ENCODE results near the gene CENPA. TPM values are rescaled to one million over a fixed set of nuclear protein-coding genes. Genes with fewer than 3 reads are reported as not detected.
"Not testable (repeated sequence)": the region's sequence is repeated elsewhere in the genome, so short reads cannot be mapped to it uniquely, and the experiment has no call there.

The CENPA gene
- total RNA-seq = 10.2 TPM

DNA sequence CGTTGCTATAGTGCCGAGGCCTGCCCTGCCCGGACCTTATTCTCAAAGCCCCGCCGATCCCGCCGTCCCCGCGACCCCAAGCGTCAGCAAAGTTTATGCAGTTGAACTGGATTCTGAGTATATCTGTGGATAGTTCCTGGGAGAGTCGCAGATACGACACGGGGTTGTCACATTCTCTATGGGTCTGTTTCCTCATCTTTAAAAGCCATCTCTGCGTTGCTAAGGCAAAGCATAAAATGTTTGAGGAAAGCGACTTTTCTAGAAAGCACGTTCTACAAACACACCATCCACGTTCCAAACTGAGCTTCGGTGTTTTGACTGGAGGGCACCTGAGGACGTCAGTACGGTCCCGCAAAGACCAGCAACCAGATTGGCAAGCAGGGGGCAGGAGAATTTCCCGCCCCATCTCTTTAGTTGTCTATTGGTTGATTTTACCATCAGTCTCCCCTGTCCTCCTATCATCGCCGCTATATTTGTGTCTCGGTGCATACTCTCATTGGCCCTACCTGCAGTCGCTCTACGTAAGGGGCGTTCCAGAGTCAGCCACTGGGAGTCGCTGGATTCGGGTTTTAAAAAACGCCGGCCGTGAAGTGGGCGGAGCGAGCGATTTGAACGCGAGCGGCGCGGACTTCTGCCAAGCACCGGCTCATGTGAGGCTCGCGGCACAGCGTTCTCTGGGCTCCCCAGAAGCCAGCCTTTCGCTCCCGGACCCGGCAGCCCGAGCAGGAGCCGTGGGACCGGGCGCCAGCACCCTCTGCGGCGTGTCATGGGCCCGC, at the start of gene CENPA:
CENPA (plus strand) TSS at position 626 of the 776 bp plus-strand sequence; CDS start at position 767, 141 bp downstream.
- peak; percentile 98 for ATAC-seq

DNA sequence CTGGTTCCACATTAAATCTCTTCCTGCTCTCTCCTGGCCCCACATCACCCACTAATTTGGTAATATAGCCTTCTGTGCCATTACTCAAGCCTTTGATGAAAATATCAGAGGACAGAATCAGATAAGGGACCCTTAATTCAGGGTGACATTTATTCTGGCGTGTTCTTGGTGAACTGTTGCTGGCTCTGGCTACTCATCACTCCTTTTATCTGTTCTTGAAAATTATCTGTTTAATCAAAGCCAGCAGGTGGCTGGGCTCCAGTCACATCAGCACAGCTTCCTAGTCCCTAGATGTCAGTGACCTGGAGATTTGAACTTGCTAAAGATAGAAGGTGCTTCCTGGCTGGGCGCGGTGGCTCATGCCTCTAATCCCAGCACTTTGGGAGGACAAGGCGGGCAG, 48.6 kb upstream of the CENPA start:
- ATAC-seq = no peak

DNA sequence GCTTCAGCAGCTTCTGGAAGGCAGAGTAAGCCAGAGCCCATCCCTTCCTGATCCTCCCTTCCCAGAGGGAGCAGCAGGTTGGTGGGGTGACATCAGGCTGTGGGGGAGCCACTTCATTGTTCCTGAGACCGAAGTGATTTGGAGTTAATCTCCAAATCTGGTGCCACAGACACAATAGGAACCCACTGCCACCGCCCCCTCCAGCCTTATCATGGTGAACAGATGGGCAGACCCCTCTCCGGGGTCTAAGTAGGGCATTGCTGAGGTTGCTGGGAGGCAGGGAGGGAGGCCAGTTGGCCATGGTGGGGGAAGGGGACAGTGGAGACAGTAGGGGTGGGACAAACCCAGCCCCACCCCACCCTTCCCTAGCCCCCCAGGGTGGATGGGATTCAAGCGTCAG, 47.4 kb upstream of the CENPA start:
- ATAC-seq = no peak

DNA sequence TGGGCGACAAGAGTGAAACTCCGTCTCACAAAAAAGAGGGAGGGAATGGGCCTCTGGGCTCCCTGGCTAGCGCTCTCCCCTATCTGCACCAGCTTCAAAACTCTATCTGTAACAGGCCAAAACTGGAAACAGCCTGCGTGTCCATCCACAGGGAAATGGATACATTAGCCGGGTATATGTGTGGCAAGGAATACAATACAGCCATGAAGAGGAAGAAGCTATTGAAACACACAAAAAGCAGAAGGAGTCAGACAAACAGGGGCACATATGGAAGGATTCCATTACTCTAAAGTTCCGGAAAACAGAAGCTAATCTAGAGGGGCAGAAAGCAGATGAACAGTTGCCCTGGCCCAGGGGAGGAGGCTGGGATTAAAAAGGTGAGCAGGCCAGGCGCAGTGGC, 46.3 kb upstream of the CENPA start:
- ATAC-seq = no peak

DNA sequence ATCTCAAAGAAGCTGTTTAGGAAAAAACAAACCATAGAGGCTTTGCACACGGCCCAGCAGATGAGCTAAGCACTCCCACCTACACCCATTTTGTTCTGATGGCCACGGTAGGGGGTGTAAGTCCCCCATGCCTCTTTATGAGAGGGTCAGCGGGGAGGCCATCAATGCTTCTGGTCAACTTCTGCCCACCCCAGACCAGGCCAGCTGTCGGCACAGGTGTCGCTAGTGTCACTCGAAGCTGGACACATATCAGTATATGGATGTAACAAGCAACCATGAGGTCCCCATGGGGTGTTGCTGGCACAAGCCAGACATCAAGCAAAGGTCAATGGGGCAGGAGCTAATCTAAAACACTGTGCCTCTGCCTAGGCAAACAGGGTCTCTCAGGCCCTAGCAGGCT, 45.5 kb upstream of the CENPA start:
- ATAC-seq = no peak

DNA sequence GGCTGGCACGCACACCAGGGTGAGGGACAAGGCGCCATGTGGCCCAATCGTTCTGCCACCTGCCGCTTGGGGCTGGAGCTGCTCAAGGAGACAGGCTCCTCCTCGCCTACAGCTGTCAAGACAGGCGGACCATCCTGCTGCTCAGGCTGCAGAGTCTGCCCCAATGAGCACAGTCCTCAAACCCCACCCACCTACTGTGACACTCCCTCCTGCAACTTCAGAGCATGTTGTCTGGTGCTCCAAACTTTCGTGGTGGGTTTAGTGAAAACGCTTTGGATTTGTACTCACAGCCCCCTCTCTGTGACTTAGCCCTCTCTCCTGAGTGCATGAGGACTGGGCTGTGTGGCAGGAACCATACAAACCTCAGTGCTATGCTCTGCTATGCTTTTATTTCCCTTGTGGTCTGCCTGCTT, 45.0 kb upstream of the CENPA start:
- no peak for ATAC-seq

DNA sequence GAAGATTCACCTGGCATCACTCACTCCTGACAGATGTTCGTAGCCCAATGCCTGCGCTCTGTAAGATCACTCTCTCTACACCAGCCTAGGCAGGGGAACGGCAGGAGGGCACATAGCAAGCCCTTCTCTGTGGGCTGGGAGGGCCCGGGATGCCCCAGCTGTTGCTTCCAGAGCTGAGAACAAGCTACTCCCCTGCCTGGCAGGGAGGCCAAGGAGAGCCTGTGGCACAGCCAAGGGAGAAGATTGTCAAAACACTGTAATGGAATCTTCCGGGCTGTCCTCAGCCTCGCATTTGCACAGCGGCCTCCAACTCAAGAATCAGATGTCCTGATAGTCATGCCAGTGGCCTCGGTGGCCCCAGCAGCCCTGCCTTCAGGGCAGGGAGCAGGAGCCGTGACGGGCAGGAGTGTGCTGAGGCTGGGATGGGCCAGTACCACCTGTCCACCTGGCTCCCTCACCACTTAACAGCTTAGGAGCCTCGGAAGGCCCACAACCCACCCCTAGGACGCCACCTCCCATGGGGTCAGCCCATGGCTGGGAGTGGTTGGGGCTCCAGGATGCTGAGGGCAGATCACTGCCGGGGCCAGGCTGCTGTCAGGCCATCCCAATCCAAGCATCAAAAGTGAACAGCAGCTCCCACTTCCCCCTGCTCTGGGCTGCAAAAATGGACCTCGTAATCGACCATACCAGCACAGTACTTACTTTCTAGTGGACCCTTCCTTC, 43.6 kb upstream of the CENPA start:
- ATAC-seq = no peak

DNA sequence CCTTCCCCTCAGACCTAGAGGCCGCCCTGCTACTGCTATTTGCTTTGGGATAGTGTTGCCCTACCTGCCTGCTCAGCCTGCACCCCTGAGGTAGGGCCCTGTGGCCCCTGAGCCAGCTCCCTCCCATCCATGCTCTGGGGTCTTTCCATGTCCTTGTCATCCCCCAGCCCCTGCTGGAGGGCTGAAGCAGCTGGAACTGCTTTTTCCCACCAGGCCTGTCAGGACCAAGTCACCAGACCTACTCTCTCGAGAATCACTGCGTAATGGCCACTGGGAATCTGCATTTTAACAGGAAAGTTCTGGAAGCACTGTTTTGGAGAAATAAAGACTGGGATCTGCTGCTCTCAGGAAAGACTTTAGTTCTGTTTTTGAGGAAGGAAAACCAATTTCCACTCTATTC, 42.0 kb upstream of the CENPA start:
- no peak for ATAC-seq

DNA sequence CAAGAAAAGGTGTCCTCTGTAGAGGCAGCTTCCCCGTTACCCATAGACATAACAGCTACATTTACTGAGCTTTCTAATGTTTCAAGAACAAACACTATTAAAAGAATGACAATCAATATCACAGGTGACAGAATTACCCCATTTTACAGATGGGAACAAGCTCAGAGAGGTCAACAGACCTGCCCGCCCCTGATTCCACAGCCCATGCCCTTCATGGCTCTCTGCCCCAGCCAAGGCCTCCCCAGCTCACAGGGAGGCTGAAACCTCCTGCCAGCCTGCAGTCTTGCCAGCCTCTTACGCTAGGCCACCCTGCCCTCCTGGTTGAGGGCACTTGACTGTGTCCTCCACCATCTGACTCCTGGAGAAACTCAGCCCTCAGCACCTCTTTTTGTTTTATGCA, 40.9 kb upstream of the CENPA start:
- ATAC-seq = no peak

DNA sequence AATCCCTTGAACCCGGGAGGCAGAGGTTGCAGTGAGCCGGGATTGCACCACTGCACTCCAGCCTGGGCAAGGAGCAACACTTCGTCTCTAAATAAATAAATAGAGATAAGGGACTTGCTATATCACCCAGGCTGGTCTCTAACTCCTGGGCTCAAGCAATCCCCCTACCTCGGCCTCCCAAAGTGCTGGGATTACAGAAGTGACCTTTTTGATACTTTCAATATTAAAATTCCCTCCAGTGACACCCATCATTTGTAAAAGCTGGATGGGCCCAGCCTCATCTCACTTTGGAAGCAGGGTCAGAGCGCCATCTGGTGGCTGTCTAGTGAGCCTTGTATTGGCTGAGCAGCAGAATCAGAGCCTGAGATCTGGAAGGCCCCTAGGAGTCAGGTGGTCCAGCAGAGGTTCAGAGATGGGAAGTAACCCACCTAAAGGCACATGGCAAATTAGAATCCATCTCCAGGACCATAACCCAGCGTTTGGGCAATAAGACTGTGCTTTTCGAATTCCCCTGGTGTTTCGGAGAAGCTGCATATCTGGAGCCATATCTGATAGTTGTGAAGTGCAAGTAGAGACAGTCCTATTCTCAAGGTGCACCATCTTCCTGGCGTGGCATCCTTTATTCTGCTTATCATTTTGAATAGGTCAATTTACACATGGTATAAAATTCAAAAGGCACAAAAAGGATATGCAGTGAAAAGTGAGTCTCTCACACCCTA, 40.1 kb upstream of the CENPA start:
- peak; percentile 74 for ATAC-seq

DNA sequence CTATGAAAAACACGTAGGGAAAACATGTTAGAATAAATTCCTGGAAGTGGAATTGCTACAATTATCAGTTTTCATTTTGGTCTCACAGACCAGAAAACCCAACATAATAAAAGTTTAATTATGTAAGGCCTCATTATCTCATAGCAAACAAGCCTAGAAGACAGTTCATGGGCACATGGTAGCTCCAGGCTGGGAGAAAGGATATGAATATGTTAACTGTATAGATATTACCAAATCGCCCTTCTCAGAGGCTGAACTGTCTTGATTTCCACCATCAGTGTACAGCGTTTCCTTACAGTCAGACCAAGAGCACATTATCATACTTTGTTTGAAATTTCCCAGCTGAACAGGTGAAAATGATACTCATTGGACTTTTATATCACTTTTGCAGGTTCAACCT, 38.9 kb upstream of the CENPA start:
- no peak for ATAC-seq

DNA sequence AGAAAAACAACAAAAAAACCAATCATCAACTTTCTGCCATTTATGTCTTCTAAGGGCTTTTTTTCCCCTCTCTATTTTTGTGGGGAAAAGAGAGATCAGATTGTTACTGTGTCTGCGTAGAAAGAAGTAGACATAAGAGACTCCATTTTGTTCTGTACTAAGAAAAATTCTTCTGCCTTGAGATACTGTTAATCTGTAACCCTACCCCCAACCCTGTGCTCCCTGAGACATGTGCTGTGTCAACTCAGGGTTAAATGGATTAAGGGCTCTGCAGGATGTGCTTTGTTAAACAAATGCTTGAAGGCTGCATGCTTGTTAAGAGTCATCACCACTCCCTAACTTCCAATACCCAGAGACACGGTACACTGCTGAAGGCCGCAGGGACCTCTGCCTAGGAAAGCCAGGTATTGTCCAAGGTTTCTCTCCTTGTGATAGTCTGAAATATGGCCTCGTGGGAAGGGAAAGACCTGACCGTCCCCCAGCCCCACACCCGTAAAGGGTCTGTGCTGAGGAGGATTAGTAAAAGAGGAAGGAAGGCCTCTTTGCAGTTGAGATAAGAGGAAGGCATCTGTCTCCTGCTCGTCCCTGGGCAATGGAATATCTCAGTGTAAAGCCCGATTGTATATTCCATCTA, 36.0 kb upstream of the CENPA start:
- ATAC-seq = not testable (repeated sequence)

DNA sequence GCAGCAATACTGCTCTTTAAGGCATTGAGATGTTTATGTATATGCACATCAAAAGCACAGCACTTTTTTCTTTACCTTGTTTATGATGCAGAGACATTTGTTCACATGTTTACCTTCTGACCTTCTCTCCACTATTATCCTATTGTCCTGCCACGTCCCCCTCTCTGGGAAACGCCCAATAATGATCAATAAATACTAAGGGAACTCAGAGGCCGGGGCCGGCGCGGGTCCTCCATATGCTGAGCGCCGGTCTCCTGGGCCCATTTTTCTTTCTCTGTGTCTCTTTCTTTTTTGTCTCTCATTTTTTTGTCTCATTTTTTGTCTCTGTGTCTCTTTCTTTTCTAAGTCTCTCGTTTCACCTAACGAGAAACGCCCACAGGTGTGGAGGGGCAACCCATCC, 35.4 kb upstream of the CENPA start:
- not testable (repeated sequence) for ATAC-seq

DNA sequence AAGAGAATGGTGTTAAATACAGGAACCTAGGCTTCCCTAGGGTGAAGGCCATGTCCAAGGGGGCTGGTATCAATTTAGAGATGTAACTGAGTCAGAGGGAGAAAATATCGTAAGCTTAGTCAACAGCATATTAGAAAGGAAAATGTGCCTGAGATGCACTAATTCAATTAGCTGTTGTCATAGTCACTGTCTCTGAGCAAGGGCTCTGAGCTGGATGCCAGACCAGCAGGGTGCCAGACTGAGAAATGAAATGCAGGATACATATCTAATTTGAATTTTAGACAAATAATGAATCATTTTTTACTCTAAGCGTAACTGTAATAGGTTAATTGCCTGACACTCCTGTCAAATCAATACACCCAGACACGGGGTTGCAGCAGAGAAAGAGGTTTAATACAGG, 33.2 kb upstream of the CENPA start:
- no peak for ATAC-seq

DNA sequence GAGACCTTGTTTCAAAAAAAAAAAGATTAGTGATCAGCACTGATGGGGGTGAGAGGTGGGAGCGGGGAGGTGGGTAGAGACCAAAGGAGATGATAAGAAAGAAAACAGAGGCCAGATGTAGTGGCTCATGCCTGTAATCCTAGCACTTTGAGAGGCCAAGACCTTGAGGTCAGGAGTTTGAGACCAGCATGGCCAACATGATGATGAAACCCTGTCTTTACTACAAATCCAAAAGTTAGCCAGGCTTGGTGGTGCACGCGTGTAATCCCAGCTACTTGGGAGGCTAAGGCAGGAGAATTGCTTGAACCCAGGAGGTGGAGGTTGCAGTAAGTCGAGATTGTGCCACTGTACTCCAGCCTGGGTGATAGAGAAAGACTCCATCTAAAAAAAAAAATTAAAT, 31.3 kb upstream of the CENPA start:
- ATAC-seq = no peak

DNA sequence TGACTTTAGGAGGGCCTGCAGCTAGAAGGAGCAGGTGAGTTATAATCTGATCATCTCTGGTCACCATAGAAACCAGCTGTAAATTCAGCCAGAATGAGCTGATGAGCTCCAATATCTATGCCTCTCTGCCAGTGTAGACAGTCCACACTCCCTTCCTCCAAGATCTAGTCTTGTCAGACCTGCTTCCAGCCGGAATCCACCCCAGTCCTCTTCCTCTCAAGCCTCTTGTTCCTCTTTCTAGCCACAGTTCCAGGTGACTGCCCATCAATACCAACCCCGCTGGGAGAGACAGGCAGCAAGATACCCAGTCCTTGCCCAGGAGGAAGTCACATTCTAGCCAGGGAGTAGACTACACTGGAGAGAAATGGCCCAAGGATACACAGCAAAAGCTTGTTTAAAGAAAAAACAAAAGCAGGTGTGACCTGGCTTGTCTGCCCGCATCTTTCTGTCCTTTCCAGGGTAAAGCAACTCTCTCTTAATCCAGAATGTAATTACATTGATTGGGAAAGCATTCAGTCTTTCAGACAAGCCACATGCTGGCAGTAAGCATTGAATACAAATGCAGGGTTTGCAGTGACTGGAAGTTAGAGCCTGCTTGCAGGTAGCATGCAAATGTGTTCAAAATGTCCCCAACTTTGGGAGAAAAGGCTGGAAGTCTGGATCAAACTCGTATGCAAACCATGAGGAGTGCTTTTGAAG, 30.7 kb upstream of the CENPA start:
- peak; percentile 63 for ATAC-seq

DNA sequence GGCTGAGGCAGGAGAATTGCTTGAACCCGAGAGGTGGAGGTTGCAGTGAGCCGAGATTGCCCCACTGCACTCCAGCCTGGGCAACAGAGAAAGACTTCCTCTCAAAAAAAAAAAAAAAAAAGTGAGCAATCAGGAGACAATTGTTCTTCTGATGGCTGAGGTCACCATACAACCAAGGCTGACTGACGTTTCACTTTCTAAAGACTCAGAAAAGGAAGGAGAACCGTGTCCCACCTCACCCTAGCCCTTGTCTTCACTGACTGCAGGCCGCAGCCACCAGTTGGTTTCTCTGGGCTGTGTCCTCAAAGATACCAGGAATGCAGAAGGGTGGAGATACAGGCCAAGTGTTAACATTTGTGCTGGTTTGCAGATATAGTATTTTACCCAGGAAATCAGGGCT, 29.5 kb upstream of the CENPA start:
- no peak for ATAC-seq

DNA sequence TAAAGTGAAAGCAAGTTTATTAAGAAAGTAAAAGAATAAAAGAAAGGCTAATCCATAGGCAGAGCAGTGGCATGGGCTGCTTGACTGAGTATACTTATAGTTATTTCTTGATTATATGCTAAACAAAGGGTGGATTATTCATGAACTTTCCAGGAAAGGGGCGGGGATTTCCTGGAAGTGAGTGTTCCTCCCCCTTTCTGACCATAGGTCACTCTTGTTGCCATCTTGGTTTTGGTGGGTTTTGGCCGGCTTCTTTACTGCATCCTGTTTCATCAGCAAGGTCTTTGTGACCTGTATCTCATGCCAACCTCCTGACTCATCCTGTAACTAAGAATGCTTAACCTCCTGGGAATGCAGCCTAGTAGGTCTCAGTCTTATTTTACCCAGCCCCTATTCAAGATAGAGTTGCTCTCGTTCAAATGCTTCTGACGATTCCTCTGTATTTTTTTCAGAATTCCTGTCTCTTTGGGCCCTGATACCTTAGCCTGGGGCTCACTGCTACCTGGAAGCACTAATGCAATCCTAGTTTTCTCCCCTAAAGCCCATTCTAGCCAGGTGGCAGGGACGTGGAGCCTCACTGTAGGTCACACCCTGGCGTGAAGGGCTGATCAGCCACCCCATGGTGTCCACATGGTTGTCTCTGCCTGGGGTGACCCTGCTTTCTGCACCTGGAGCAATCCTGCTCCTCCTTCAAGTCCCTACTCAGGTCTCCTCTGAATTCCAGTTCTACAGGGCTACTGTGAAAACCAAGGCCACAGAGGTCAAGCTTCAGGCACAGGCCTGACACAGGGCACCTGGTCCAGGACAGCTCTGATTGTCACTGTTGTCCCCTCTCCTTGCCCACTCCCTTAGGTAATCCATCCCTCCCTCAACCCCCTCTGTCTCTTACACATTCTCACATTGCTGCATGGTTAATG, 27.7 kb upstream of the CENPA start:
- peak; percentile 74 for ATAC-seq

DNA sequence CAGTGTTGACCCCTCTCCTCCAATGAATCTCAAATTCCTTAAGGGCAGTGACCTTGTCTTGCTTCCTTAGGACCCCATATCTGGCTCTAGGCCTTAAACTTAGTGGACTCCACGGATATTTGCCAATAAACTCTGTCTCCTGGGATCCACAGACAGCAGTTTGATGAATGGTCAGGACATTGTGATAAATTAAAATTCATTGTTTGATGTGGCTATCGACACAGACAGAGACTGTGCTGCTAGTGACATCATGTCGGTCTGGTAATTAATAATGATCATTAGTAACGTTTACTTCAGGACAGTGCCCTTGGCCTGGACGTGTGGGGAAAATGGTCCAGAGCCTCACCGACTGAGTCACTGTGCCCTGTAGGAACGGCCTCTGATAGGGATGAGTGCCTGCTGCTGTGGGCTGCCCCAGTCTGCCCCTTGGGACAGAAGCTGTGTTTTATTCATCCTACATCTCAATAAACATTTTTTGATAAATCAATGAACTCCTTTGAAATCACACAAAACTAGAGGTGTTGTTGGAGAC, 27.0 kb upstream of the CENPA start:
- ATAC-seq = peak; percentile 3

DNA sequence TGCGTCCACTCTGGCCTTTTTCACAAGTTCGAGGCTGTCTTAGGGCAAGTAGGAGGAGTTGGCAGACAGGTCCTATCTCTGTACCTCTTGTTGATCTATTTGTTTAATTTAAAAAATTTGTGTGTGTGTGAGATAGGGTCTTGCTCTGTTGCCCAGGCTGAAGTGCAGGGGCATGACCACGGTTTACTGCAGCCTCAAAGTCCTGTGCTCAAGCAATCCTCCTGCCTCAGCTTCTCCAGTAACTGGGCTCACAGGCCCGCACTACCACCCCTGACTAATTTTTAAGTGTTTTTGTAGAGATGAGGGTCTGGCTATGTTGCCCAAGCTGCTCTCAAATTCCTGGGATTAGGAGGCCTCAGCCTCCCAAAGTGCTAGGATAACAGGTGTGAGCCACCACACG, 26.0 kb upstream of the CENPA start:
- no peak for ATAC-seq

DNA sequence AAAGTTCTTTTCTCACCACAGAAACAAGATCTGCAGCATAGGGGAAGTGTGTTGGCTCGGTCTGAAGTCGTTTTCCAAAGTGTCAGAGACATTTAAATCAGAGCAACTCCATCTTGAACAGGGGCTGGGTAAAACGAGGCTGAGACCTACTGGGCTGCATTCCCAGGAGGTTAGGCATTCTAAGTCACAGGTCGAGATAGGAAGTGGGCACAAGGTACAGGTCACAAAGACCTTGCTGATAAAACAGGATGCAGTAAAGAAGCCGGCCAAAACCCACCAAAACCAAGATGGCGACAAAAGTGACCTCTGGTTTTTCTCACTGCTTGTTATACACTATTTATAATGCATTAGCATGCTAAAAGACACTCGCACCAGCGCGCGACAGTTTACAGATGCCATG, 24.9 kb upstream of the CENPA start:
- ATAC-seq = not testable (repeated sequence)

All from esophagus mucosa (tissue), 1 donor.